Lower lobe of right lung (tissue), 2 donors: ENCODE measurements around the gene PRKCH. TPM values are rescaled to one million over a fixed set of nuclear protein-coding genes. Genes with fewer than 3 reads are reported as not detected.

Source experiments
- ATAC-seq, 2 donors: fragments of 200-7000 bp; cut with Tn5 transposase; one replicate each; pipeline ENCODE4 v1.9.1; 2020 to 2022; ENCODE audit warnings: mild to moderate bottlenecking in 2 of 2, moderate library complexity in 2 of 2
- DNase-seq: peaks from one replicate; pipeline ENCODE4 v3.0.0-alpha.2; 2020
- H3K27ac ChIP-seq: fragments of 200-600 bp; one replicate; pipeline ENCODE4 v1.8.0; 2022
- H3K27me3 ChIP-seq: fragments of 200-600 bp; one replicate; pipeline ENCODE4 v1.8.0; 2022; ENCODE audit warnings: low read depth
- H3K36me3 ChIP-seq: fragments of 200-600 bp; one replicate; pipeline ENCODE4 v1.8.0; 2022; ENCODE audit warnings: mild to moderate bottlenecking
- H3K4me1 ChIP-seq: fragments of 200-600 bp; one replicate; pipeline ENCODE4 v1.8.0; 2022
- H3K4me3 ChIP-seq: fragments of 200-600 bp; one replicate; pipeline ENCODE4 v1.8.0; 2022; ENCODE audit warnings: mild to moderate bottlenecking
- H3K9me3 ChIP-seq: fragments of 200-600 bp; one replicate; pipeline ENCODE4 v1.8.0; 2022
- CTCF ChIP-seq: fragments of 200-600 bp; IDR thresholded peaks from one replicate; pipeline ENCODE4 v1.8.0; 2022; ENCODE audit warnings: antibody characterized with exemption, mild to moderate bottlenecking
- intact Hi-C: fragments of 100-400 bp; cut with DNase I; formaldehyde crosslinking; loops from one replicate; pipeline ENCODE4 v1.11.0; 2022
- total RNA-seq: library from RNA; stranded (reverse); fragmentation: NEBNext Ultra II Directional; extraction: Animal tissue kit (Norgen Biotek cat#: 25700); gene quantifications from one replicate; pipeline ENCODE4 v1.2.1, GENCODE V29; 2021
- donor health status: DM: no; HTN: yes; CAD: no; lungs with severe emphysema.

The PRKCH gene
- total RNA-seq, 1 donor from 2014 or later, result 60.9 TPM

DNA sequence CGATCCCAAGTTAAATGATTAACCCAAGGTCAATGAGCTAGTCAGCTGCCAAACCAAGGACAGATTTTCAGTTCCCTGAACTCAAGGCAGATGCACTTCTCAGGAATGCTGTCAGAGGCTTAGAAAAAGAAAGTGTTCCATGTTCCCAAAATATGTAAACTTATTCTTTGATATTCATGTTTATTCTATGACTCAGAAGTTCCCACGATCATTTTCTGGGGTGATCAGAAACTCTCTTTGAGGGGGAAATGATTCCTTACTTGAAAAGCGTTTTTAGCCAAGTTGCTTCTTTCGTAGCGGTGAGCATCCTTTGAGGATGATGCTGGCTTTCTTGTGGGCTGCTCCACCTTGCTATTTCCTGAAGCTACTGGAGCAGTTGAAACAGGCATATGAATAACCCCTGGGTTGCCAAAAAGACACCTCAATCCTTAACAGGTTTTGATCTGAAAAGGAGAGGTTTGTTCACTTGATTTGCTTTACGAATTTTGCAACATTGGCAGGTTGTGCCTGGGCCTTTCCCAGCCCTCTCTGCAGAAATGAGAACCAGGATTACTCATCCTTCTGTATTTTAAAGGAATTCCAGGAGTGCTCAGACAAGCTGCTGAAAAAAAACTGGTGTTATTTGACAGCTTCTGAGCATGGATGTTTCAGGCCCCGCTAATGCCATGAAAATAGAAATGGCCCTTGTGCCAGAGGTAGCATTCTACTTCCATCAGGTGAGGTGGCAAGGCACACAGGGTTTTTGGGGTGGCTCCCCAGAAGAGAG, 252.6 kb downstream of the PRKCH start:
- intact Hi-C loops, result no loop called here
- H3K9me3 ChIP-seq, result no peaks in the 10 kb centered on the region
- H3K36me3 ChIP-seq, result no peaks in the 10 kb centered on the region
- no peak overlapping the region for H3K4me3 ChIP-seq
- no peak for TF ChIP-seq CTCF
- ATAC-seq (no peak), DNase-seq (no peak)
- H3K4me1 ChIP-seq, result peaks cover 23% of the 10 kb centered on the region
- H3K27ac ChIP-seq, result no peak overlapping the region
- H3K27me3 ChIP-seq, result no peaks in the 10 kb centered on the region

DNA sequence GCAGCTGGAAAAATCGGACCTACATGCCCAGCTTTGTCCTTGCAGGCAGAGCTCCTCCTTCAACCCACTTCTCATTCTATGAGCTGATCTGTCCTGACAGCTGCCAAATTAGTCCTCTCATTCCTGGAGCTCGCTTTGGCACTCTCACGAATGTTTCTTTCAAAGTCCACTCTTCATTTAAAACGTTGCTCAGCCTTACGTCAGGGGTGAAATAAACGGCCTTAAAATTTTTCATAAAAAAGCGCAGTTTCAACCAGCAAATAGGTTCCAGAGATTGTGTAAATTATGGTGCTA, 253.1 kb downstream of the PRKCH start:
- TF ChIP-seq CTCF, result no peak
- no peaks in the 10 kb centered on the region for H3K36me3 ChIP-seq
- no peak for DNase-seq
- no peak overlapping the region for H3K4me3 ChIP-seq
- no peaks in the 10 kb centered on the region for H3K9me3 ChIP-seq
- no peak overlapping the region for H3K27ac ChIP-seq
- H3K4me1 ChIP-seq, result peaks cover 17% of the 10 kb centered on the region
- no peak for ATAC-seq
- no peaks in the 10 kb centered on the region for H3K27me3 ChIP-seq
- intact Hi-C loops, result no loop called here

DNA sequence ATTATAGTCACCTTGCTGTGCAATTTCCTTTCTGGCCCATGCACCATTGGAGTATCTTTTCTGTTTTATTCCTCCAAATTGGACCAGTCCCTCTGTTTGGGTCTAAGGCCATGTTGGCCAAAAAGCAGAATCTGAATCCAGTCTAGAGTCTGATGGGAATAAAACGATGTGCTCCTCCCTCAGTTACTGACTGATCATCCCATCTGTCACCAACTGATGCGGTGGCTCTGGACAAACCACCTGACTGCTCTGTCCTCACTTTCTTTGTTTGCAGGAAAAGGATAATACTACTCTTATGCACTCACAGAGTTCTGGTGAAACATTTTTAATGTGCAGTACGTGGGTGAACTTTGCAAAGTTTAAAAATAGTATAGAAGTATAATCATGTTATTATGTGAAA, 253.7 kb downstream of the PRKCH start:
- intact Hi-C loops, result no loop called here
- Histone ChIP-seq H3K36me3 (no peaks in the 10 kb centered on the region), H3K9me3 (no peaks in the 10 kb centered on the region), H3K27ac (no peak overlapping the region), H3K27me3 (no peaks in the 10 kb centered on the region), H3K4me3 (no peak overlapping the region), H3K4me1 (peaks cover 11% of the 10 kb centered on the region)
- no peak for DNase-seq
- no peak for ATAC-seq
- no peak for TF ChIP-seq CTCF

DNA sequence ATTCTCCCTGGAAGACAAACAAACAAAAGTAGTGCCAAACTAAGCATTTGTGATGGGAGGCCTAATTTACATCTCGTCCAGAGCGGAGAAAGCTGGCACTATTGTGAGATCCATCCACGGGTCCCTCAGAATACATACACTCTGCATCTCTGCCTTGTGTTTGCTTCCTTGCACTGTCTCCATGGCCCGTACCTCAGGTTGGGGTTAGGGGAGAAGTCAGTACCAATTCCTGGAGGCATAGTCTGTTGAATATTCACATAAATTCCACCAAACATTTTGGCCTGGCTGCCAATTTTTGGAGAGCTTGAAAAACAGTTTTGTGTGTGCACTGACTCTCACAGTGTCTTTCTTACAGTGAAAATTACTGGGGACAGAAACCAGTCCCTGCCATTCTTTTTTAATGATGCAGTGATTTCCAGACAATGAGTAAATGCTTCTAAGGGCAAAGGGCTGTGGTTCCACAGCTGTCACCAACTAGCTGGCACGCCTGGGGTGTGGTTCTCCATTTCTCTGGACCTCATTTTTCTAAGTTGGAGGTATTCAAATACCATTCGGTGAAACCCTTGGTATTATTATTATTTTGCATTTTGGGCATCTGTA, 254.3 kb downstream of the PRKCH start:
- Histone ChIP-seq H3K27ac (no peak overlapping the region), H3K4me3 (no peak overlapping the region), H3K36me3 (no peaks in the 10 kb centered on the region), H3K4me1 (peaks cover 5% of the 10 kb centered on the region), H3K27me3 (no peaks in the 10 kb centered on the region), H3K9me3 (no peaks in the 10 kb centered on the region)
- no peak for TF ChIP-seq CTCF
- intact Hi-C loops, result no loop called here
- DNase-seq, result no peak
- ATAC-seq, result no peak

- H3K9me3 ChIP-seq, result no peaks in the 10 kb centered on the region
- TF ChIP-seq CTCF, result no peak
- intact Hi-C loops, result no loop called here
Observed at GRCh38 chr14:61577506-61577931, 256.1 kb downstream of the PRKCH start.

More at GRCh38 chr14:61577506-61577931, 256.1 kb downstream of the PRKCH start:
- ATAC-seq, result no peak
- Histone ChIP-seq H3K27ac (no peak overlapping the region), H3K36me3 (no peaks in the 10 kb centered on the region), H3K27me3 (no peaks in the 10 kb centered on the region), H3K4me3 (no peak overlapping the region), H3K4me1 (no peaks in the 10 kb centered on the region)
- no peak for DNase-seq
